D721Med (cell line): ENCODE results near the gene RNF167.

Experiments
- DNase-seq: peaks from one replicate; pipeline ENCODE4 v3.0.0; 2011; ENCODE audit warnings: low spot score; ENCODE audit not compliant: insufficient read length
- FAIRE-seq: peaks from 2 replicates; lab custom pipeline; 2011; peaks lifted over from hg19 to GRCh38; lab: Jason Lieb, UNC
- CTCF ChIP-seq: IDR thresholded peaks from 2 replicates; pipeline ENCODE4 v1.5.1; 2012; ENCODE audit warnings: mild to moderate bottlenecking, control low read depth; ENCODE audit not compliant: insufficient read depth; ENCODE audit errors: missing control alignments

Gene RNF167

GRCh38 chr17:4987767-4988567, 47.9 kb downstream of the RNF167 start:
- no peak for FAIRE-seq
- TF ChIP-seq CTCF, result no peak
- no peak for DNase-seq

- DNase-seq (peak; percentile 48), FAIRE-seq (no peak)
- TF ChIP-seq CTCF, result no peak
Observed at GRCh38 chr17:4994081-4994595, 54.1 kb downstream of the RNF167 start.
